ENCODE measurements around the gene ISOC2.

GRCh38 chr19:55488986-55489710, 27.7 kb upstream of the ISOC2 start:
- no peak for TF ChIP-seq POLR2AphosphoS5 (IDR thresholded peaks at IDR 0.05)
- TF ChIP-seq CTCF (IDR thresholded peaks at IDR 0.05) = no peak
